ENCODE results near the gene FAIM2.

FAIM2 gene

DNA sequence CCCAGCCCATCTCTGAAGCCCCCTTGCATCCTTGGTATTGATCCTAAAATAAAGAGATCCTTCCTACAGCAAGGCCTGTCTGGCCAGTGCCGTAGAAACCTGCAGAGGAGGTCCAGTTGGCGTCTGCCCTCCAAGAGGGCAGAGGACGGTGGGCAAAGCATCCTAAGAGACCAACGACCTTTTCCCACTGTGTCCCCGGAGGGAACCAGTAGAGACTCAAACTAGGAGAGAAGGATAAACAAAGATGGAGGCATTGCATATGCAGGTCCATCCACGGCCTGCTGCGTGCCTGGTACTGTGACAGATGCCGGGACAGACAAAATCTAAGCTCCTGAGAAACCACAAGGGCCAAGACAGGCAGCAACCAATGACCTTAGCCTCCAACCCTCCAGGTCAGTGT lies 79.3 kb downstream of the FAIM2 start:
- DNase-seq (ENCODE audit: low spot score), result no peak

DNA sequence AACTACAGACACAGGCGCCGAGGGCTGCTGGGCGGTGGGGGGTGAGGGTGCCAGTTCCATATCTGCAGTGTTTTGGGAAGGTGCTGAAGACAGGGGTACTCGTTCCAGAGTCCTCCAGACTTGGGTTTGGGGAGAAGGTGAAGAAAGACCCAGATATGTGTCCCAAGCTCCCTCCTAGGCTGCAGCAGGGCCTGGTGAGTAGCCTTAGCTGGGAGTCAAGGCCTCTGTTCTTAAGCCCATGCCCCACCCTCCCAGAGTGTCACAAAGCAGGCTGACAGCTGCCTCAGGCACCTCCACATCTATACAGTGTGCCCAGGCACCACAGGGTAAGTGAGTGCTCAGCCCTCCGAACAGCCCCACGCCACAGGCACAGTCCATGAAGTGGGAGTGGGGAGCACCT lies 79.7 kb downstream of the FAIM2 start:
- no peak for DNase-seq (ENCODE audit: low spot score)

DNA sequence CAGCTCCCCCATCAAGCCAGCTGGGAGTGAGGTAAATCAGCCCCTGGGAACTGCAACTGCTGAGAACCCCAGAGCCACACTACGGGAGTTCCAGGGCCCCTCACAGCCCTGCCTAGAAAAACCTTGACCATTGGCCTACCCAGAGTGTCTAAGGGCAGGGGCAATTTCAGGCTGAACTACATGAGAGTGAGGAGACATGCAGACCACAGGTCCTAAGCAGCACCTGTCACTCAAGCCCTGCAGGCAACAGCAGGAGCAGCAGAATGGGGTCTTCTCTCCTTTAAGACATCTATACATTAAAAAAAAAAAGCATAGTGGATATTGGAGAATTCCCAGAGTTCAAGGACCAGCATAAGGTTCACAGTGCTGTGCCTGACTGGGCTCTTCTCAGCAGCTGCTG lies 80.3 kb downstream of the FAIM2 start:
- no peak for DNase-seq (ENCODE audit: low spot score)

DNA sequence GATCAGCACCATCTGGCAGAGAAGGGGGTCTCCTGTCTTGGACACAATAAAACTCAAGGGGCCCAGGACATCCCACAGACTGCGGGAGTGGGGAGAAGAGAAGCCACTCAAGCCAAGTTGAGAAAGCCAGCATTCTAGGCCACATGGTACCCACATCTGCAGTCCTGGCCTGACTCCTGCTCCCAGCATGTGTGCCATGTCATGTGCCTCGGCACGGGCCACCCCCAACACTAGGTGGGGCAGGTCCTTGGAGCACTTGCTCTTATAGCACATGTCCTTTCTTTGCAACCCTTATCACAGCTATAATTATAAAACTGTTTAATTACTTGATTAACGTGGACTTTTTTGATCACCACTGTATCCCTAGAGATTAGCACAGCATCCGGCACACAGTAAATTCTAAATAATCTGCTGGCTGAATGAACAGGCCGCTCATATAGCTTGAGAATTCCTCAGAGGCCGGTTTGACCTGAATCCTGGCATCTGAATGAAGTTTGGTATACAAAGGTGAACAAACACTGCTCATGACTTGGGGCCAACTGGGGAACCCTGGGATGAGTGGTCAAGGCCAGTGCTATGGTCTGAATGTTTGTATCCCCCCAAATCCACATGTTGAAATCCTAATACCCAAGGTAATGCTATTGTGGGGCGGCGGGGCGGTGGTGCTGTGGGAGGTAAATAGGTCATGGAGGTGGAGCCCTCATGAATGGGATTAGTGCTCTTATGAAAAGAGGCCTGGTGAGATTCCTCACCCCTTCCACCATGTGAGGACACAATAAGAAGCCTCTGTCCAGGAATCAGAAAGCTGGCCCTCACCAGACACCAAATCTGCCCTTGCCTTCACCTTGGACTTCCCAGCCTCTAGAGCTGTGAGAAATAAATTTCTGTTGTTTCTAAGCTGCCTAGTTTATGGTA lies 82.1 kb downstream of the FAIM2 start:
- no peak for DNase-seq (ENCODE audit: low spot score)

DNA sequence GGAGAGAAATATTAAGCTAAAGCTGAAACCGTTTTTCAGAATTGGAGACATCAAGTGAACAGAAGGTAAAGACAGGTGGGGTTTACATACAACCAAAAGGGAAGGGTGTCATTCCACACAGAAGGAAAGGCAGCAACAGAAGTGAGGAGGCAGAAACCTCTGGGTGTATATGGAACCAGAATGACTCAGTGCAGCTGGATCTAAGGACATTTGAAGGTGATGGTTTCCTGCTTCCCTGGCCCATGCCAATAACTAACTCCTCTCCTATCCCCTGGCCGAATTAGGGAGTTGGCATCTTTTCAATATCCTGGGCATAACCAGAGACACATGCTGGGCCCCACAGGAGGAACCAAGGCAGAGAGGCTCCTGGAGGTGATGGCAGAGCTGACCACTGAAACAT lies 83.9 kb downstream of the FAIM2 start:
- no peak for DNase-seq (ENCODE audit: low spot score)

DNA sequence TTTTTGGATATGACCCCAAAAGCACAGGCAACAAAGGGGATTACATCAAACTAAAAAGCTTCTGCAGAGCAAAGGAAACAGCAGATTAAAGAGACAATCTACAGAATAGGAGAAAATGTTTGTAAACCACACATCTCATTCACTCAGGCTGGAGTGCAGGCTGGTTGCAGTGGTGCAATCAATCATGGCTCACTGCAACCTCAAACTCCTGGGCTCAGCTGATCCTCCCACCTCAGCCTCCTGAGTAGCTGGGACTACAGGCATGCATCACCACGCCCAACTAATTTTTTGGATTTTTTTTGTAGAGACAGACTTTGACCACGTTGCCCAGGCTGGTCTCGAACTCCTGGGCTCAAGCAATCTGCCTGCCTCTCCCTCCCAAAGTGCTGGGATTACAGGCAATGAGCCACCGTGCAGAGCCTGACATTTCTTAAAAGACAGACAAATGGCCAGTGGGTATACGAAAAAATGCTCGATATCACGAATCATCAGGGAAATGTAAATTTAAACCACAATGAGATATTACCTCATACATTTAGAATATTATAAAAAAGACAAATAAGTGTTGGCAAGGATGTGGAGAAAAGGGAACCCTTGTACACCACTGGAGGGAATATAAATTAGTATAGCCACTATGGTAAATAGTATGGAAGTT lies 85.3 kb downstream of the FAIM2 start:
- DNase-seq (ENCODE audit: low spot score), result no peak
